Lower leg skin (tissue), 3 donors: ENCODE results near the gene PTCHD4.

ENCODE experiments used
- POLR2A ChIP-seq, 2 donors: fragments of 450-650 bp; IDR thresholded peaks; one replicate each; pipeline ENCODE4 v1.6.1; 2016 to 2017; ENCODE audit warnings: antibody characterized with exemption in 2 of 2, mild to moderate bottlenecking in 1 of 2, moderate library complexity in 1 of 2
- TF ChIP-seq, protein P1 (sequence below), 3 donors: fragments of 450-650 bp; IDR thresholded peaks; one replicate each; pipeline ENCODE4 v1.5.1; 2016; ENCODE audit warnings: antibody characterized with exemption in 3 of 3, mild to moderate bottlenecking in 3 of 3, moderate library complexity in 2 of 3

GRCh38 chr6:48078120-48078519 lies 32.9 kb downstream of the PTCHD4 start:
- TF ChIP-seq, protein P1, sequence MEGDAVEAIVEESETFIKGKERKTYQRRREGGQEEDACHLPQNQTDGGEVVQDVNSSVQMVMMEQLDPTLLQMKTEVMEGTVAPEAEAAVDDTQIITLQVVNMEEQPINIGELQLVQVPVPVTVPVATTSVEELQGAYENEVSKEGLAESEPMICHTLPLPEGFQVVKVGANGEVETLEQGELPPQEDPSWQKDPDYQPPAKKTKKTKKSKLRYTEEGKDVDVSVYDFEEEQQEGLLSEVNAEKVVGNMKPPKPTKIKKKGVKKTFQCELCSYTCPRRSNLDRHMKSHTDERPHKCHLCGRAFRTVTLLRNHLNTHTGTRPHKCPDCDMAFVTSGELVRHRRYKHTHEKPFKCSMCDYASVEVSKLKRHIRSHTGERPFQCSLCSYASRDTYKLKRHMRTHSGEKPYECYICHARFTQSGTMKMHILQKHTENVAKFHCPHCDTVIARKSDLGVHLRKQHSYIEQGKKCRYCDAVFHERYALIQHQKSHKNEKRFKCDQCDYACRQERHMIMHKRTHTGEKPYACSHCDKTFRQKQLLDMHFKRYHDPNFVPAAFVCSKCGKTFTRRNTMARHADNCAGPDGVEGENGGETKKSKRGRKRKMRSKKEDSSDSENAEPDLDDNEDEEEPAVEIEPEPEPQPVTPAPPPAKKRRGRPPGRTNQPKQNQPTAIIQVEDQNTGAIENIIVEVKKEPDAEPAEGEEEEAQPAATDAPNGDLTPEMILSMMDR (IDR thresholded peaks at IDR 0.05): no peak
- no peak for TF ChIP-seq POLR2A (IDR thresholded peaks at IDR 0.05)
